ENCODE measurements around the gene PTS. TPM values are rescaled to one million over a fixed set of nuclear protein-coding genes. Genes with fewer than 3 reads are reported as not detected.

Gene PTS
- total and polyA plus RNA-seq, 5 donors from 2014 or later = 7.1 to 71.5 (median 11.7) TPM

- no peaks in the 10 kb centered on the region for H3K36me3 Mint-ChIP-seq
- H3K4me3 Mint-ChIP-seq = no peak overlapping the region
- Histone ChIP-seq H3K4me3 (ENCODE audit: low read depth, low read length) (no peak overlapping the region), H3K4me1 (ENCODE audit: control insufficient read depth, insufficient read depth, low read length, poor library complexity, severe bottlenecking) (peaks cover 9% of the 10 kb centered on the region), H3K9me3 (ENCODE audit: control insufficient read depth in 2 of 2, low read length in 2 of 2) (no peaks in the 10 kb centered on the region), H3K27me3 (ENCODE audit: control insufficient read depth, insufficient read depth, low read length) (peaks cover 11% of the 10 kb centered on the region), H3K36me3 (ENCODE audit: control insufficient read depth, insufficient read depth, low read length) (no peaks in the 10 kb centered on the region), H3K27ac (ENCODE audit: insufficient read depth, low read length, poor library complexity, severe bottlenecking) (no peak overlapping the region)
- H3K27me3 Mint-ChIP-seq = peaks cover 26% of the 10 kb centered on the region
- no peaks in the 10 kb centered on the region for H3K9me3 Mint-ChIP-seq
- no peak overlapping the region for H3K27ac Mint-ChIP-seq
- H3K4me1 Mint-ChIP-seq = peaks cover 0 to 10% (median 3%) of the 10 kb centered on the region in 4 donors
- DNase-seq = no peak
- no peak for ATAC-seq (ENCODE audit: low read depth in 2 of 2)
Observed at GRCh38 chr11:112212290-112212689, 13.9 kb upstream of the PTS start.

GRCh38 chr11:112212710-112213109, 13.5 kb upstream of the PTS start:
- no peak for ATAC-seq (ENCODE audit: low read depth in 2 of 2)
- no peaks in the 10 kb centered on the region for H3K9me3 ChIP-seq (ENCODE audit: control insufficient read depth in 2 of 2, low read length in 2 of 2)
- peaks cover 9% of the 10 kb centered on the region for H3K4me1 ChIP-seq (ENCODE audit: control insufficient read depth, insufficient read depth, low read length, poor library complexity, severe bottlenecking)
- DNase-seq = no peak
- no peaks in the 10 kb centered on the region for H3K36me3 ChIP-seq (ENCODE audit: control insufficient read depth, insufficient read depth, low read length)
- H3K27me3 ChIP-seq (ENCODE audit: control insufficient read depth, insufficient read depth, low read length) = peaks cover 11% of the 10 kb centered on the region
- Mint-ChIP-seq H3K4me3 (no peak overlapping the region), H3K9me3 (no peaks in the 10 kb centered on the region), H3K4me1 (peaks cover 0 to 10% (median 3%) of the 10 kb centered on the region in 4 donors), H3K27me3 (peaks cover 26% of the 10 kb centered on the region), H3K27ac (no peak overlapping the region), H3K36me3 (no peaks in the 10 kb centered on the region)
- no peak overlapping the region for H3K4me3 ChIP-seq (ENCODE audit: low read depth, low read length)
- no peak overlapping the region for H3K27ac ChIP-seq (ENCODE audit: insufficient read depth, low read length, poor library complexity, severe bottlenecking)

GRCh38 chr11:112213753-112214152, 12.5 kb upstream of the PTS start:
- ATAC-seq (ENCODE audit: low read depth in 2 of 2) = no peak
- DNase-seq = no peak
- no peak overlapping the region for H3K4me3 Mint-ChIP-seq

GRCh38 chr11:112215621-112216020, 10.6 kb upstream of the PTS start:
- H3K4me1 Mint-ChIP-seq = peaks cover 0 to 14% (median 5%) of the 10 kb centered on the region in 4 donors
- Histone ChIP-seq H3K27ac (ENCODE audit: insufficient read depth, low read length, poor library complexity, severe bottlenecking) (no peak overlapping the region), H3K4me3 (ENCODE audit: low read depth, low read length) (no peak overlapping the region), H3K4me1 (ENCODE audit: control insufficient read depth, insufficient read depth, low read length, poor library complexity, severe bottlenecking) (peaks cover 9% of the 10 kb centered on the region), H3K36me3 (ENCODE audit: control insufficient read depth, insufficient read depth, low read length) (no peaks in the 10 kb centered on the region), H3K27me3 (ENCODE audit: control insufficient read depth, insufficient read depth, low read length) (peaks cover 5% of the 10 kb centered on the region), H3K9me3 (ENCODE audit: control insufficient read depth in 2 of 2, low read length in 2 of 2) (no peaks in the 10 kb centered on the region)
- no peak overlapping the region for H3K27ac Mint-ChIP-seq
- ATAC-seq (ENCODE audit: low read depth in 2 of 2) (no peak), DNase-seq (no peak)
- peaks cover 17% of the 10 kb centered on the region for H3K27me3 Mint-ChIP-seq
- H3K4me3 Mint-ChIP-seq = no peak overlapping the region
- H3K9me3 Mint-ChIP-seq = no peaks in the 10 kb centered on the region
- no peaks in the 10 kb centered on the region for H3K36me3 Mint-ChIP-seq

More at GRCh38 chr11:112213753-112214152, 12.5 kb upstream of the PTS start:
- no peaks in the 10 kb centered on the region for H3K36me3 Mint-ChIP-seq
- Histone ChIP-seq H3K27me3 (ENCODE audit: control insufficient read depth, insufficient read depth, low read length) (peaks cover 8% of the 10 kb centered on the region), H3K9me3 (ENCODE audit: control insufficient read depth in 2 of 2, low read length in 2 of 2) (no peaks in the 10 kb centered on the region), H3K27ac (ENCODE audit: insufficient read depth, low read length, poor library complexity, severe bottlenecking) (no peak overlapping the region), H3K4me1 (ENCODE audit: control insufficient read depth, insufficient read depth, low read length, poor library complexity, severe bottlenecking) (peaks cover 9% of the 10 kb centered on the region), H3K36me3 (ENCODE audit: control insufficient read depth, insufficient read depth, low read length) (no peaks in the 10 kb centered on the region), H3K4me3 (ENCODE audit: low read depth, low read length) (no peak overlapping the region)
- peaks cover 26% of the 10 kb centered on the region for H3K27me3 Mint-ChIP-seq
- H3K27ac Mint-ChIP-seq = no peak overlapping the region
- H3K9me3 Mint-ChIP-seq = no peaks in the 10 kb centered on the region
- H3K4me1 Mint-ChIP-seq = peaks cover 0 to 10% (median 3%) of the 10 kb centered on the region in 4 donors

GRCh38 chr11:112216561-112217105, 9.6 kb upstream of the PTS start:
- Mint-ChIP-seq H3K4me1 (peaks cover 0 to 8% (median 3%) of the 10 kb centered on the region in 4 donors), H3K27me3 (peaks cover 17% of the 10 kb centered on the region), H3K4me3 (no peak overlapping the region), H3K27ac (peak overlapping the region in 1 of 3 donors; percentile 33), H3K9me3 (no peaks in the 10 kb centered on the region), H3K36me3 (no peaks in the 10 kb centered on the region)
- Histone ChIP-seq H3K4me1 (ENCODE audit: control insufficient read depth, insufficient read depth, low read length, poor library complexity, severe bottlenecking) (peaks cover 6% of the 10 kb centered on the region), H3K36me3 (ENCODE audit: control insufficient read depth, insufficient read depth, low read length) (no peaks in the 10 kb centered on the region), H3K27me3 (ENCODE audit: control insufficient read depth, insufficient read depth, low read length) (peaks cover 4% of the 10 kb centered on the region), H3K9me3 (ENCODE audit: control insufficient read depth in 2 of 2, low read length in 2 of 2) (no peaks in the 10 kb centered on the region), H3K4me3 (ENCODE audit: low read depth, low read length) (no peak overlapping the region), H3K27ac (ENCODE audit: insufficient read depth, low read length, poor library complexity, severe bottlenecking) (no peak overlapping the region)
- no peak for ATAC-seq (ENCODE audit: low read depth in 2 of 2)
- DNase-seq = no peak

- H3K4me3 Mint-ChIP-seq = peak overlapping the region in 1 of 4 donors; percentile 6
- Histone ChIP-seq H3K4me3 (ENCODE audit: low read depth, low read length) (no peak overlapping the region), H3K36me3 (ENCODE audit: control insufficient read depth, insufficient read depth, low read length) (no peaks in the 10 kb centered on the region), H3K27ac (ENCODE audit: insufficient read depth, low read length, poor library complexity, severe bottlenecking) (no peak overlapping the region), H3K27me3 (ENCODE audit: control insufficient read depth, insufficient read depth, low read length) (no peaks in the 10 kb centered on the region), H3K9me3 (ENCODE audit: control insufficient read depth in 2 of 2, low read length in 2 of 2) (no peaks in the 10 kb centered on the region), H3K4me1 (ENCODE audit: control insufficient read depth, insufficient read depth, low read length, poor library complexity, severe bottlenecking) (no peaks in the 10 kb centered on the region)
- peak overlapping the region; percentile 9 to 67 (median 49) for H3K27ac Mint-ChIP-seq
- no peaks in the 10 kb centered on the region for H3K36me3 Mint-ChIP-seq
- H3K27me3 Mint-ChIP-seq = peaks cover 8% of the 10 kb centered on the region
- H3K4me1 Mint-ChIP-seq = peaks cover 0 to 4% (median 2%) of the 10 kb centered on the region in 4 donors
- H3K9me3 Mint-ChIP-seq = no peaks in the 10 kb centered on the region
- DNase-seq (peak; percentile 35 to 88 (median 76)), ATAC-seq (ENCODE audit: low read depth in 2 of 2) (peak; percentile 96 to 98)
Observed at GRCh38 chr11:112219476-112220232, 6.6 kb upstream of the PTS start.

- DNase-seq (no peak), ATAC-seq (ENCODE audit: low read depth in 2 of 2) (no peak)
- Histone ChIP-seq H3K4me1 (ENCODE audit: control insufficient read depth, insufficient read depth, low read length, poor library complexity, severe bottlenecking) (peaks cover 5% of the 10 kb centered on the region), H3K36me3 (ENCODE audit: control insufficient read depth, insufficient read depth, low read length) (no peaks in the 10 kb centered on the region), H3K4me3 (ENCODE audit: low read depth, low read length) (no peak overlapping the region), H3K27me3 (ENCODE audit: control insufficient read depth, insufficient read depth, low read length) (no peaks in the 10 kb centered on the region), H3K9me3 (ENCODE audit: control insufficient read depth in 2 of 2, low read length in 2 of 2) (no peaks in the 10 kb centered on the region), H3K27ac (ENCODE audit: insufficient read depth, low read length, poor library complexity, severe bottlenecking) (no peak overlapping the region)
- Mint-ChIP-seq H3K36me3 (no peaks in the 10 kb centered on the region), H3K27ac (no peak overlapping the region), H3K9me3 (no peaks in the 10 kb centered on the region), H3K4me1 (peaks cover 0 to 15% (median 2%) of the 10 kb centered on the region in 4 donors), H3K27me3 (no peaks in the 10 kb centered on the region), H3K4me3 (no peak overlapping the region)
Observed at GRCh38 chr11:112221274-112221835, 4.9 kb upstream of the PTS start.
